ENCODE measurements around the gene PRDM15.

PRDM15 gene

GRCh38 chr21:41808846-41809245 lies 70.3 kb downstream of the PRDM15 start:
- H3K36me3 ChIP-seq (replicated peaks), result no peaks in the 10 kb centered on the region
- no peaks in the 10 kb centered on the region for H3K9me3 ChIP-seq
- no peak for DNase-seq (ENCODE audit: low spot score in 2 of 2)
- no peaks in the 10 kb centered on the region for H3K27me3 ChIP-seq (ENCODE audit: low read depth)
- H3K4me1 ChIP-seq, result no peaks in the 10 kb centered on the region
- H3K4me3 ChIP-seq, result no peak overlapping the region
- in situ Hi-C loops (cut with MboI; ENCODE audit: low sequenced_read_pairs), result no loop called here

GRCh38 chr21:41808094-41808493 lies 71.0 kb downstream of the PRDM15 start:
- H3K36me3 ChIP-seq (replicated peaks), result no peaks in the 10 kb centered on the region
- in situ Hi-C loops (cut with MboI; ENCODE audit: low sequenced_read_pairs), result no loop called here

GRCh38 chr21:41806773-41807172 lies 72.4 kb downstream of the PRDM15 start:
- Histone ChIP-seq H3K27me3 (ENCODE audit: low read depth) (no peaks in the 10 kb centered on the region), H3K4me1 (no peaks in the 10 kb centered on the region), H3K36me3 (replicated peaks) (no peaks in the 10 kb centered on the region), H3K9me3 (no peaks in the 10 kb centered on the region), H3K4me3 (no peak overlapping the region)
- in situ Hi-C loops (cut with MboI; ENCODE audit: low sequenced_read_pairs), result no loop called here
- DNase-seq (ENCODE audit: low spot score in 2 of 2), result no peak

More at GRCh38 chr21:41808094-41808493, 71.0 kb downstream of the PRDM15 start:
- no peaks in the 10 kb centered on the region for H3K4me1 ChIP-seq
- no peak for DNase-seq (ENCODE audit: low spot score in 2 of 2)
- H3K9me3 ChIP-seq, result no peaks in the 10 kb centered on the region
- no peaks in the 10 kb centered on the region for H3K27me3 ChIP-seq (ENCODE audit: low read depth)
- no peak overlapping the region for H3K4me3 ChIP-seq

GRCh38 chr21:41805643-41806042 lies 73.5 kb downstream of the PRDM15 start:
- no peaks in the 10 kb centered on the region for H3K9me3 ChIP-seq
- no peaks in the 10 kb centered on the region for H3K4me1 ChIP-seq
- DNase-seq (ENCODE audit: low spot score in 2 of 2), result no peak
- in situ Hi-C loops (cut with MboI; ENCODE audit: low sequenced_read_pairs), result no loop called here
- no peak overlapping the region for H3K4me3 ChIP-seq
- no peaks in the 10 kb centered on the region for H3K27me3 ChIP-seq (ENCODE audit: low read depth)
- H3K36me3 ChIP-seq (replicated peaks), result peaks cover 4% of the 10 kb centered on the region; the same call in 1 of the 2 replicates

- Histone ChIP-seq H3K36me3 (replicated peaks) (peaks cover 5% of the 10 kb centered on the region; the same call in 1 of the 2 replicates), H3K27me3 (ENCODE audit: low read depth) (no peaks in the 10 kb centered on the region), H3K4me1 (no peaks in the 10 kb centered on the region), H3K4me3 (no peak overlapping the region), H3K9me3 (no peaks in the 10 kb centered on the region)
- no peak for DNase-seq (ENCODE audit: low spot score in 2 of 2)
- in situ Hi-C loops (cut with MboI; ENCODE audit: low sequenced_read_pairs), result no loop called here
Measured at GRCh38 chr21:41805038-41805437, 74.1 kb downstream of the PRDM15 start.

GRCh38 chr21:41804381-41804780 lies 74.8 kb downstream of the PRDM15 start:
- in situ Hi-C loops (cut with MboI; ENCODE audit: low sequenced_read_pairs), result no loop called here
- Histone ChIP-seq H3K9me3 (no peaks in the 10 kb centered on the region), H3K27me3 (ENCODE audit: low read depth) (no peaks in the 10 kb centered on the region), H3K36me3 (replicated peaks) (peaks cover 5% of the 10 kb centered on the region; the same call in 1 of the 2 replicates), H3K4me1 (no peaks in the 10 kb centered on the region), H3K4me3 (no peak overlapping the region)
- no peak for DNase-seq (ENCODE audit: low spot score in 2 of 2)

GRCh38 chr21:41803316-41803715 lies 75.8 kb downstream of the PRDM15 start:
- H3K9me3 ChIP-seq, result no peaks in the 10 kb centered on the region
- no peaks in the 10 kb centered on the region for H3K27me3 ChIP-seq (ENCODE audit: low read depth)
- no peak overlapping the region for H3K4me3 ChIP-seq
- no peak for DNase-seq (ENCODE audit: low spot score in 2 of 2)
- no peaks in the 10 kb centered on the region for H3K4me1 ChIP-seq
- in situ Hi-C loops (cut with MboI; ENCODE audit: low sequenced_read_pairs), result no loop called here
- peaks cover 5% of the 10 kb centered on the region; the same call in 1 of the 2 replicates for H3K36me3 ChIP-seq (replicated peaks)

GRCh38 chr21:41802684-41803083 lies 76.5 kb downstream of the PRDM15 start:
- Histone ChIP-seq H3K36me3 (replicated peaks) (peaks cover 5% of the 10 kb centered on the region; the same call in 1 of the 2 replicates), H3K9me3 (no peaks in the 10 kb centered on the region), H3K4me1 (no peaks in the 10 kb centered on the region), H3K4me3 (no peak overlapping the region), H3K27me3 (ENCODE audit: low read depth) (no peaks in the 10 kb centered on the region)
- DNase-seq (ENCODE audit: low spot score in 2 of 2), result no peak
- in situ Hi-C loops (cut with MboI; ENCODE audit: low sequenced_read_pairs), result no loop called here

GRCh38 chr21:41802198-41802584 lies 77.0 kb downstream of the PRDM15 start:
- Histone ChIP-seq H3K4me3 (no peak overlapping the region), H3K9me3 (no peaks in the 10 kb centered on the region), H3K36me3 (replicated peaks) (peaks cover 5% of the 10 kb centered on the region; the same call in 1 of the 2 replicates), H3K4me1 (no peaks in the 10 kb centered on the region), H3K27me3 (ENCODE audit: low read depth) (no peaks in the 10 kb centered on the region)
- in situ Hi-C loops (cut with MboI; ENCODE audit: low sequenced_read_pairs), result no loop called here
- no peak for DNase-seq (ENCODE audit: low spot score in 2 of 2)

- Histone ChIP-seq H3K27me3 (ENCODE audit: low read depth) (no peaks in the 10 kb centered on the region), H3K36me3 (replicated peaks) (peaks cover 5% of the 10 kb centered on the region; the same call in 1 of the 2 replicates), H3K4me1 (no peaks in the 10 kb centered on the region), H3K4me3 (no peak overlapping the region), H3K9me3 (no peaks in the 10 kb centered on the region)
- in situ Hi-C loops (cut with MboI; ENCODE audit: low sequenced_read_pairs), result no loop called here
- DNase-seq (ENCODE audit: low spot score in 2 of 2), result no peak
Measured at GRCh38 chr21:41801321-41802197, 77.6 kb downstream of the PRDM15 start.

- H3K4me3 ChIP-seq, result no peak overlapping the region
- H3K27me3 ChIP-seq (ENCODE audit: low read depth), result no peaks in the 10 kb centered on the region
- no peaks in the 10 kb centered on the region for H3K9me3 ChIP-seq
- H3K36me3 ChIP-seq (replicated peaks), result peaks cover 5% of the 10 kb centered on the region; the same call in 1 of the 2 replicates
- in situ Hi-C loops (cut with MboI; ENCODE audit: low sequenced_read_pairs), result no loop called here
- no peaks in the 10 kb centered on the region for H3K4me1 ChIP-seq
- DNase-seq (ENCODE audit: low spot score in 2 of 2), result no peak
Measured at GRCh38 chr21:41800425-41801320, 78.5 kb downstream of the PRDM15 start.

- H3K4me3 ChIP-seq, result no peak overlapping the region
- in situ Hi-C loops (cut with MboI; ENCODE audit: low sequenced_read_pairs), result no loop called here
Measured at GRCh38 chr21:41799763-41800162, 79.4 kb downstream of the PRDM15 start.

GRCh38 chr21:41798326-41798725 lies 80.8 kb downstream of the PRDM15 start:
- H3K9me3 ChIP-seq, result no peaks in the 10 kb centered on the region
- H3K27me3 ChIP-seq (ENCODE audit: low read depth), result no peaks in the 10 kb centered on the region
- in situ Hi-C loops (cut with MboI; ENCODE audit: low sequenced_read_pairs), result no loop called here
- no peak for DNase-seq (ENCODE audit: low spot score in 2 of 2)
- peaks cover 5% of the 10 kb centered on the region; the same call in 1 of the 2 replicates for H3K36me3 ChIP-seq (replicated peaks)
- no peaks in the 10 kb centered on the region for H3K4me1 ChIP-seq
- H3K4me3 ChIP-seq, result no peak overlapping the region

More at GRCh38 chr21:41799763-41800162, 79.4 kb downstream of the PRDM15 start:
- Histone ChIP-seq H3K36me3 (replicated peaks) (peaks cover 5% of the 10 kb centered on the region; the same call in 1 of the 2 replicates), H3K9me3 (no peaks in the 10 kb centered on the region), H3K4me1 (no peaks in the 10 kb centered on the region), H3K27me3 (ENCODE audit: low read depth) (no peaks in the 10 kb centered on the region)
- DNase-seq (ENCODE audit: low spot score in 2 of 2), result no peak
